OCI-LY3 (cell line): ENCODE measurements around the gene EFCAB6.

Experiments
- H2AFZ ChIP-seq: fragments of 200-600, 300-600 bp; shearing (Covaris generic); 2 replicates; pipeline ENCODE4 v1.6.0; 2014; ENCODE audit warnings: antibody characterized with exemption, low read depth, low read length
- H3K27ac ChIP-seq: fragments of 200-600, 300-600 bp; sonication (generic); 2 replicates; pipeline ENCODE4 v1.5.1; 2014; ENCODE audit warnings: mild to moderate bottlenecking, low read length, moderate library complexity, mixed read lengths
- H3K27me3 ChIP-seq: fragments of 200-600, 300-600 bp; sonication (generic); 2 replicates; pipeline ENCODE4 v1.6.1; 2014; ENCODE audit warnings: low read depth, low read length, mixed read lengths
- H3K36me3 ChIP-seq: fragments of 200-600, 300-600 bp; sonication (generic); replicated peaks from 2 replicates; pipeline ENCODE3; 2014; ENCODE audit warnings: low read depth, low read length, mixed read lengths
- H3K4me1 ChIP-seq: fragments of 300-600, 200-600 bp; sonication (generic); 2 replicates; pipeline ENCODE4 v1.6.1; 2014; ENCODE audit warnings: low read length, mixed read lengths
- H3K4me2 ChIP-seq: fragments of 200-600, 300-600 bp; sonication (generic); 2 replicates; pipeline ENCODE4 v1.6.1; 2014; ENCODE audit warnings: low read length, mixed read lengths
- H3K4me3 ChIP-seq: fragments of 300-600, 200-600 bp; sonication (generic); 2 replicates; pipeline ENCODE4 v1.5.1; 2014; ENCODE audit warnings: antibody characterized with exemption, mild to moderate bottlenecking, low read length, moderate library complexity
- H3K79me2 ChIP-seq: fragments of 300-600, 200-600 bp; shearing (Covaris generic); 2 replicates; pipeline ENCODE4 v1.6.1; 2014; ENCODE audit warnings: mild to moderate bottlenecking, low read length, mixed read lengths
- H3K9ac ChIP-seq: fragments of 300-600, 200-600 bp; shearing (Covaris generic); 2 replicates; pipeline ENCODE4 v1.6.0; 2014; ENCODE audit warnings: mild to moderate bottlenecking, low read length, moderate library complexity
- H3K9me3 ChIP-seq: fragments of 200-600, 300-600 bp; shearing (Covaris generic); 2 replicates; pipeline ENCODE4 v1.6.1; 2014; ENCODE audit warnings: low read length, mixed read lengths; ENCODE audit not compliant: insufficient read depth
- H4K20me1 ChIP-seq: fragments of 200-600, 300-600 bp; sonication (generic); 2 replicates; pipeline ENCODE4 v1.6.1; 2016; ENCODE audit warnings: low read length, mixed read lengths; ENCODE audit not compliant: insufficient read depth
- CTCF ChIP-seq: fragments of 200-600, 300-600 bp; sonication (generic); IDR thresholded peaks from 2 replicates; pipeline ENCODE4 v1.5.1; 2014; ENCODE audit warnings: antibody characterized with exemption, low read length, low read depth
- EZH2phosphoT487 ChIP-seq: fragments of 200-600 bp; shearing (Covaris generic); IDR thresholded peaks from 2 replicates; pipeline ENCODE4 v1.6.1; 2018; ENCODE audit warnings: antibody characterized with exemption, mixed run types, low read depth

The EFCAB6 gene

DNA sequence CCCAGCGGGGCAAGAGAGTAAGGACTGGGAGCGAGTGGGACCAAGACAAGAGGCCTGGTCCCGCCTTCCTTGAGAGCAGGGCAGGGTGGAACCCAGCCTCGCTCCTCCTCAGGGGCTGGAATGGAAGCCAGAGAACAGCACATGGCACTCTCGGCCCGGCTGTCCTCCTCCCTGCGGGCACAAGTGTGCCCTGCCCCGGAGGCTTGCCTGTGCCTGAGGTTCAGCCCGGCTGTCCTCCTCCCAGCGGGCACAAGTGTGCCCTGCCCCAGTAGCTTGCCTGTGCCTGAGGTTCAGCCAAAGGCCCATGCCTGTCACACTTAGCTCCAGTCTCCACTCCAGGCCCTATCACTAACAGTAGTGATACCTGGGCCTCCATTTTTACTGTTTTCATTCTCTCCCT, 26.1 kb upstream of the EFCAB6 start:
- Histone ChIP-seq H3K79me2 (no peaks in the 10 kb centered on the region), H3K4me2 (no peak overlapping the region), H3K9ac (no peak overlapping the region), H3K27me3 (no peaks in the 10 kb centered on the region), H3K36me3 (no peaks in the 10 kb centered on the region), H2AFZ (no peak overlapping the region), H3K4me1 (no peaks in the 10 kb centered on the region), H4K20me1 (no peaks in the 10 kb centered on the region), H3K27ac (no peak overlapping the region), H3K4me3 (no peak overlapping the region), H3K9me3 (no peaks in the 10 kb centered on the region)
- TF ChIP-seq CTCF (no peak), EZH2phosphoT487 (no peak)

DNA sequence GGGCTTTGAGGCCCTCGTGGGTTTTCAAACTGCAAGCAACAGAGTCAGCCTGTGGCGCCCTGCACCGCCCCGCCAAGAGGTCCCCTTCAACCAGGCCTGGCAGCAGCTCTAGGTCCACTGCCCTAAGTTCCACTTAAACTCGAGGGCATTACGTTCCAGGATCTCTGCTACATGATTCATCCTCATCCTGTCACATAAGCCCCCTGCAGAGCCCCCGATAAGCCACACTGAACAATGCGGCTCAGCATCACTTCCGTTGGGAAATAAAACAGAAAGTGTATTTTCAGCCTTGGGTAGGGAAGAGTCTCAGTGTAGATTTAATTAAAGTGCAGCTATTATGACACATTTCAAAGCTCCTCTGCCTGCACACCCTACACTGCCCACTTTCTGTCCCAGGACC, 25.6 kb upstream of the EFCAB6 start:
- Histone ChIP-seq H3K4me1 (no peaks in the 10 kb centered on the region), H3K4me2 (no peak overlapping the region), H3K27me3 (no peaks in the 10 kb centered on the region), H2AFZ (no peak overlapping the region), H3K9ac (no peak overlapping the region), H4K20me1 (no peaks in the 10 kb centered on the region), H3K4me3 (no peak overlapping the region), H3K27ac (no peak overlapping the region), H3K79me2 (no peaks in the 10 kb centered on the region), H3K9me3 (no peaks in the 10 kb centered on the region), H3K36me3 (no peaks in the 10 kb centered on the region)
- TF ChIP-seq CTCF (no peak), EZH2phosphoT487 (no peak)

DNA sequence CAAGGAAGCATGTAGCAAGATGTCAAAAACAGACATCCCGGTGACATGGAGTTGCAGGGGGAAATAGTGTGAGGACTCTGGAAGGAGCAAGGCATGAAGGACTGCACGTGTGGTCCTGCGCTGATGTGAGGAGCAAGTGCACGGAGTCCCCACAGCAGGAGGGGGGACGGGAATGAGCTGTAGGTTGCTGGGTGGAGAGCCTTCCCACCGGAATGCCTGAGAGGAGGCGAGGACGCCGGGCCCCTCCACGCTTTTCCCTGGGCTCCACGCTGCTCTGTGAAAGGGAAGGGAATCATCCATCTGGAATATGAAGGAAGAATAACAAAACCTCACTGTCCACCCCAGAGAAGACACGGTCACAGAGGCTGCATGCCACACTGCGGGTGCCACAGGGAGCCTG, 23.6 kb upstream of the EFCAB6 start:
- Histone ChIP-seq H3K36me3 (no peaks in the 10 kb centered on the region), H3K27ac (no peak overlapping the region), H3K27me3 (no peaks in the 10 kb centered on the region), H4K20me1 (no peaks in the 10 kb centered on the region), H3K4me2 (no peak overlapping the region), H3K9ac (no peak overlapping the region), H3K9me3 (no peaks in the 10 kb centered on the region), H3K4me3 (no peak overlapping the region), H2AFZ (no peak overlapping the region), H3K79me2 (no peaks in the 10 kb centered on the region), H3K4me1 (no peaks in the 10 kb centered on the region)
- TF ChIP-seq EZH2phosphoT487 (no peak), CTCF (no peak)

DNA sequence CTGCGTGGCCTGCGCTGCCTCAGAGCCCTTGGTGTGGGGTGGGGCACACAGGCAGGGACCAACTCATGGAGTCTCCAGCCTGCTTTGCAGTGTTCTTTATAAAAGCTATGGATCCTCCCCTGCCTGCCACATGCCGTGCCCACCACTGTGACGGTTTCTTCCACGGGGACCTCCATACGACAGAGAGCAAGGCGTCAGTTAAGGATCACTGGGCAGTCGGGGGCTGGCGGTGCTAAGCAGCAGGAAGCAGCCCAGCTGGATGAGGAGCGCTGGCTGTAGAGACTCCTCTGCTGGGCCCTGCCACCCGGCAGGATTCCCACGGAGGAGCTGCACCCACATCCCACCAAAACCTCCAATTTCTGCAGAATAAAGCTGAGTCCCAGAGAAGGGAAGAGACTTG, 23.1 kb upstream of the EFCAB6 start:
- no peak overlapping the region for H3K27ac ChIP-seq
- no peak overlapping the region for H3K4me2 ChIP-seq
- H2AFZ ChIP-seq, result no peak overlapping the region
- no peaks in the 10 kb centered on the region for H3K4me1 ChIP-seq
- TF ChIP-seq CTCF, result no peak
- no peak for TF ChIP-seq EZH2phosphoT487
- no peak overlapping the region for H3K9ac ChIP-seq
- H3K27me3 ChIP-seq, result no peaks in the 10 kb centered on the region; the same call in 1 of the 2 replicates
- no peaks in the 10 kb centered on the region for H3K79me2 ChIP-seq
- H4K20me1 ChIP-seq, result no peaks in the 10 kb centered on the region
- H3K9me3 ChIP-seq, result no peaks in the 10 kb centered on the region
- no peak overlapping the region for H3K4me3 ChIP-seq
- no peaks in the 10 kb centered on the region for H3K36me3 ChIP-seq
